A673 (cell line): ENCODE data around the gene KIAA0319L. TPM values are rescaled to one million over a fixed set of nuclear protein-coding genes. Genes with fewer than 3 reads are reported as not detected.

Source experiments
- BruUV-seq: library from RNA; stranded (reverse); fragments of 400-500 nt; replicated peaks from 2 replicates; lab custom pipeline; 2021; lab: Mats Ljungman, UMichigan
- CTCF ChIA-PET: fragments of 300-600 bp; sonication (Branson Sonifier 250); formaldehyde crosslinking; loops from one replicate; lab custom pipeline; 2022; ENCODE audit warnings: antibody characterized with exemption; lab: Charles Lee
- POLR2A ChIA-PET: fragments of 300-600 bp; sonication (Branson Sonifier 250); formaldehyde crosslinking; loops from one replicate; lab custom pipeline; 2022; ENCODE audit warnings: antibody characterized with exemption; ENCODE audit not compliant: low non-redundant PET; lab: Charles Lee
- DNase-seq: peaks from one replicate; pipeline ENCODE4 v3.0.0-alpha.2; 2015; ENCODE audit warnings: low spot score
- H3K27ac ChIP-seq: fragments of 200-600 bp; sonication (generic); 2 replicates; pipeline ENCODE4 v1.5.1; 2016; ENCODE audit warnings: mixed run types, low read depth, mild to moderate bottlenecking, mixed read lengths, antibody characterized with exemption, low read length; ENCODE audit not compliant: poor library complexity, severe bottlenecking
- H3K27me3 ChIP-seq: fragments of 200-600 bp; sonication (generic); replicated peaks from 2 replicates; pipeline ENCODE4 v1.6.1; 2017; ENCODE audit warnings: mixed run types, low read depth, mild to moderate bottlenecking, mixed read lengths, antibody characterized with exemption, low read length; ENCODE audit not compliant: insufficient read depth, poor library complexity
- H3K36me3 ChIP-seq: fragments of 200-600 bp; sonication (generic); 2 replicates; pipeline ENCODE4 v1.6.1; 2016; ENCODE audit warnings: mixed run types, mild to moderate bottlenecking, mixed read lengths, antibody characterized with exemption, low read length; ENCODE audit not compliant: insufficient read depth, poor library complexity, severe bottlenecking
- H3K4me1 ChIP-seq: fragments of 200-600 bp; sonication (generic); 2 replicates; pipeline ENCODE4 v1.6.1; 2017; ENCODE audit warnings: mixed run types, mild to moderate bottlenecking, mixed read lengths, antibody characterized with exemption, low read length; ENCODE audit not compliant: insufficient read depth, poor library complexity, severe bottlenecking
- H3K4me3 ChIP-seq: fragments of 200-600 bp; sonication (generic); 2 replicates; pipeline ENCODE4 v1.5.1; 2016; ENCODE audit warnings: low read depth, mixed run types, mild to moderate bottlenecking, mixed read lengths, low read length; ENCODE audit not compliant: poor library complexity, severe bottlenecking
- H3K9me3 ChIP-seq: fragments of 200-600 bp; sonication (generic); 2 replicates; pipeline ENCODE4 v1.6.1; 2016; ENCODE audit warnings: mixed run types, low read depth, mild to moderate bottlenecking, mixed read lengths, antibody characterized with exemption, low read length; ENCODE audit not compliant: poor library complexity, severe bottlenecking
- CTCF ChIP-seq: fragments of 300-800, 200-600 bp; sonication (generic); conservative IDR thresholded peaks from 2 replicates; pipeline ENCODE4 v1.5.1; 2017; ENCODE audit warnings: low read depth, mild to moderate bottlenecking, antibody characterized with exemption, low read length, moderate library complexity, mixed read lengths
- EZH2 ChIP-seq: fragments of 200-600 bp; sonication (generic); IDR thresholded peaks from 2 replicates; pipeline ENCODE4 v1.6.1; 2017; ENCODE audit warnings: borderline replicate concordance, low read depth, mild to moderate bottlenecking, mixed read lengths, antibody characterized with exemption, low read length; ENCODE audit not compliant: poor library complexity, severe bottlenecking
- intact Hi-C: fragments of 100-400 bp; cut with micrococcal nuclease; formaldehyde crosslinking; loops from one replicate; pipeline ENCODE4 v1.10.0; 2022; ENCODE audit not compliant: unreplicated experiment
- total RNA-seq: library from RNA; stranded (reverse); gene quantifications from 2 replicates; pipeline ENCODE4 v1.2.3, GENCODE V29; 2021

Gene KIAA0319L
- total RNA-seq, 1 experiment from 2014 or later, result 33.7 TPM

- intact Hi-C loops, result no loop called here
- ChIA-PET CTCF (no interaction called here), POLR2A (no interaction called here)
- no TSS peak for BruUV-seq
- Histone ChIP-seq H3K4me1 (no peaks in the 10 kb centered on the region), H3K4me3 (no peak overlapping the region), H3K9me3 (no peaks in the 10 kb centered on the region), H3K27me3 (no peaks in the 10 kb centered on the region), H3K36me3 (no peaks in the 10 kb centered on the region), H3K27ac (no peak overlapping the region)
- TF ChIP-seq EZH2 (no peak), CTCF (no peak)
- DNase-seq, result no peak
Observed at GRCh38 chr1:35499231-35499630, 58.0 kb downstream of the KIAA0319L start.

GRCh38 chr1:35497571-35497970 is 59.6 kb downstream of the KIAA0319L start:
- no TSS peak for BruUV-seq
- H3K4me1 ChIP-seq, result no peaks in the 10 kb centered on the region
- H3K27ac ChIP-seq, result no peak overlapping the region
- H3K27me3 ChIP-seq, result no peaks in the 10 kb centered on the region
- DNase-seq, result no peak
- TF ChIP-seq EZH2 (no peak), CTCF (no peak)
- no peak overlapping the region for H3K4me3 ChIP-seq
- ChIA-PET CTCF (no interaction called here), POLR2A (no interaction called here)
- H3K9me3 ChIP-seq, result peaks cover 3% of the 10 kb centered on the region
- intact Hi-C loops, result no loop called here
- no peaks in the 10 kb centered on the region for H3K36me3 ChIP-seq

GRCh38 chr1:35490250-35490649 is 67.0 kb downstream of the KIAA0319L start:
- no TSS peak for BruUV-seq
- Histone ChIP-seq H3K36me3 (peaks cover 4% of the 10 kb centered on the region), H3K27me3 (no peaks in the 10 kb centered on the region), H3K4me3 (no peak overlapping the region), H3K27ac (no peak overlapping the region), H3K9me3 (peaks cover 7% of the 10 kb centered on the region), H3K4me1 (no peaks in the 10 kb centered on the region)
- TF ChIP-seq CTCF, result no peak
- no peak for TF ChIP-seq EZH2
- POLR2A ChIA-PET, result no interaction called here
- CTCF ChIA-PET, result no interaction called here
- no peak for DNase-seq
- intact Hi-C loops, result no loop called here
